HEK293 (cell line): ENCODE measurements around the gene TCP11.

ENCODE experiments used
- CTCF ChIP-seq: fragments of 450-650 bp; formaldehyde crosslinking; IDR thresholded peaks from 2 replicates; pipeline ENCODE4 v1.5.1; 2016; ENCODE audit warnings: missing biosample characterization, missing genetic modification characterization
- KLF17 ChIP-seq: fragments of 450-650 bp; formaldehyde crosslinking; IDR thresholded peaks from 2 replicates; pipeline ENCODE4 v1.5.1; 2016; ENCODE audit warnings: missing biosample characterization, missing genetic modification characterization
- MZF1 ChIP-seq: fragments of 450-650 bp; formaldehyde crosslinking; IDR thresholded peaks from 2 replicates; pipeline ENCODE4 v1.5.1; 2017; ENCODE audit warnings: missing biosample characterization, missing genetic modification characterization, borderline replicate concordance
- TCF7L2 ChIP-seq: IDR thresholded peaks from 2 replicates; pipeline ENCODE4 v1.6.1; 2011; ENCODE audit warnings: low read depth, mild to moderate bottlenecking, inconsistent platforms, low read length, moderate library complexity, borderline replicate concordance
- TRIM28 ChIP-seq: IDR thresholded peaks from 2 replicates; pipeline ENCODE4 v1.6.1; 2011; ENCODE audit warnings: low read length, control low read depth, borderline replicate concordance
- ZNF311 ChIP-seq: fragments of 450-650 bp; formaldehyde crosslinking; IDR thresholded peaks from 2 replicates; pipeline ENCODE4 v1.5.1; 2017; ENCODE audit warnings: missing biosample characterization, missing genetic modification characterization, borderline replicate concordance
- ZNF341 ChIP-seq: fragments of 450-650 bp; formaldehyde crosslinking; IDR thresholded peaks from 2 replicates; pipeline ENCODE4; 2016; ENCODE audit warnings: low read depth, missing biosample characterization, missing genetic modification characterization
- ZNF350 ChIP-seq: fragments of 450-650 bp; formaldehyde crosslinking; IDR thresholded peaks from 2 replicates; pipeline ENCODE4 v1.5.0; 2017; ENCODE audit warnings: missing biosample characterization, mild to moderate bottlenecking, missing genetic modification characterization
- ZNF501 ChIP-seq: fragments of 450-650 bp; formaldehyde crosslinking; IDR thresholded peaks from 2 replicates; pipeline ENCODE4 v1.5.1; 2016; ENCODE audit warnings: missing biosample characterization, missing genetic modification characterization
- ZNF610 ChIP-seq: fragments of 450-650 bp; formaldehyde crosslinking; IDR thresholded peaks from 2 replicates; pipeline ENCODE4 v1.5.1; 2016; ENCODE audit warnings: missing biosample characterization, missing genetic modification characterization, borderline replicate concordance
- ZNF660 ChIP-seq: fragments of 450-650 bp; IDR thresholded peaks from 2 replicates; pipeline ENCODE4 v1.5.1; 2018; ENCODE audit warnings: missing biosample characterization, mild to moderate bottlenecking, missing genetic modification characterization
- ZNF777 ChIP-seq: fragments of 450-650 bp; formaldehyde crosslinking; IDR thresholded peaks from 2 replicates; pipeline ENCODE4 v1.5.1; 2017; ENCODE audit warnings: missing biosample characterization, missing genetic modification characterization, borderline replicate concordance
- TF ChIP-seq, protein P1 (sequence below): fragments of 450-650 bp; formaldehyde crosslinking; conservative IDR thresholded peaks from 2 replicates; pipeline ENCODE4 v1.5.1; 2016; ENCODE audit warnings: low read depth, missing biosample characterization, missing genetic modification characterization
- TF ChIP-seq, protein P2 (sequence below): fragments of 450-650 bp; formaldehyde crosslinking; IDR thresholded peaks from 2 replicates; pipeline ENCODE4 v1.5.1; 2016; ENCODE audit warnings: missing biosample characterization, missing genetic modification characterization

DNA sequence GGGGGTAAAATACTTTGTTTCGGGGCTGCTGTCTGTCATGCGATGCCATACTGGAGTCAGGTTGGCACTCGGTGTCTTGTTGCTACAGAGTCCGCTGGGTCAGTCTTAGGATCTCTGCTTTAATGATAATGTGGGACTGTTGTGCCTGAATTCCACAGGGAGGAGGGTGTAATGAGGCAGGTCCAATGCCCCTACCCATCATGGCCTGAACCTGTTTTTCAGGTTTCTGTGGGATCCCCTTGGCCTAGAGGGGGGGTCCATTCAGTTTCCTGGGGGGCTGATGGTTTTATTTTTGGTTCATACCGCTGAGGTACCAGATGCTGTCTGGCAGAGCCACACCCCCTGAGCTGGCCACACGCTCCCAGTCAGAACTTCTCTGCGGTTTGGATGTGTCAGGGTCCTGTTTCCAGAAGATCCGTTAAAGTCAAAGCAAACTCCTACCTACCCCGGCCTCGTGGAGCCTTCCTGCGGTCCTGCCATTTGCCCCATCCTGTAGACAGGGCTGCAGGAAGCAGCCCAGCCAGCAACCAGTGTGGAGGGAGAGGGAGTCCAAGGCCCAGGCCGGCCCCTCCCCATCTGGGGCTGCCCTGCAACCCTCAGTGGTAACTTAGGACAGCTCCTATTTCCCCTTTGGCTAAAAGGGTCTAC is 69.7 kb downstream of the TCP11 start:
- no peak for TF ChIP-seq KLF17 (tag by site-specific recombination)
- no peak for TF ChIP-seq ZNF777 (tag by site-specific recombination)
- no peak for TF ChIP-seq TRIM28
- no peak for TF ChIP-seq TCF7L2
- TF ChIP-seq ZNF610 (tag by site-specific recombination) = no peak
- no peak for TF ChIP-seq CTCF (tag by site-specific recombination)
- TF ChIP-seq MZF1 (tag by site-specific recombination) = no peak
- no peak for TF ChIP-seq ZNF501 (tag by site-specific recombination)
- TF ChIP-seq, protein P1, sequence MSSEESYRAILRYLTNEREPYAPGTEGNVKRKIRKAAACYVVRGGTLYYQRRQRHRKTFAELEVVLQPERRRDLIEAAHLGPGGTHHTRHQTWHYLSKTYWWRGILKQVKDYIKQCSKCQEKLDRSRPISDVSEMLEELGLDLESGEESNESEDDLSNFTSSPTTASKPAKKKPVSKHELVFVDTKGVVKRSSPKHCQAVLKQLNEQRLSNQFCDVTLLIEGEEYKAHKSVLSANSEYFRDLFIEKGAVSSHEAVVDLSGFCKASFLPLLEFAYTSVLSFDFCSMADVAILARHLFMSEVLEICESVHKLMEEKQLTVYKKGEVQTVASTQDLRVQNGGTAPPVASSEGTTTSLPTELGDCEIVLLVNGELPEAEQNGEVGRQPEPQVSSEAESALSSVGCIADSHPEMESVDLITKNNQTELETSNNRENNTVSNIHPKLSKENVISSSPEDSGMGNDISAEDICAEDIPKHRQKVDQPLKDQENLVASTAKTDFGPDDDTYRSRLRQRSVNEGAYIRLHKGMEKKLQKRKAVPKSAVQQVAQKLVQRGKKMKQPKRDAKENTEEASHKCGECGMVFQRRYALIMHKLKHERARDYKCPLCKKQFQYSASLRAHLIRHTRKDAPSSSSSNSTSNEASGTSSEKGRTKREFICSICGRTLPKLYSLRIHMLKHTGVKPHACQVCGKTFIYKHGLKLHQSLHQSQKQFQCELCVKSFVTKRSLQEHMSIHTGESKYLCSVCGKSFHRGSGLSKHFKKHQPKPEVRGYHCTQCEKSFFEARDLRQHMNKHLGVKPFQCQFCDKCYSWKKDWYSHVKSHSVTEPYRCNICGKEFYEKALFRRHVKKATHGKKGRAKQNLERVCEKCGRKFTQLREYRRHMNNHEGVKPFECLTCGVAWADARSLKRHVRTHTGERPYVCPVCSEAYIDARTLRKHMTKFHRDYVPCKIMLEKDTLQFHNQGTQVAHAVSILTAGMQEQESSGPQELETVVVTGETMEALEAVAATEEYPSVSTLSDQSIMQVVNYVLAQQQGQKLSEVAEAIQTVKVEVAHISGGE = no peak
- TF ChIP-seq ZNF311 (tag by site-specific recombination) = no peak
- TF ChIP-seq ZNF341 (tag by site-specific recombination) = no peak
- no peak for TF ChIP-seq ZNF350 (tag by site-specific recombination)
- TF ChIP-seq, protein P2, sequence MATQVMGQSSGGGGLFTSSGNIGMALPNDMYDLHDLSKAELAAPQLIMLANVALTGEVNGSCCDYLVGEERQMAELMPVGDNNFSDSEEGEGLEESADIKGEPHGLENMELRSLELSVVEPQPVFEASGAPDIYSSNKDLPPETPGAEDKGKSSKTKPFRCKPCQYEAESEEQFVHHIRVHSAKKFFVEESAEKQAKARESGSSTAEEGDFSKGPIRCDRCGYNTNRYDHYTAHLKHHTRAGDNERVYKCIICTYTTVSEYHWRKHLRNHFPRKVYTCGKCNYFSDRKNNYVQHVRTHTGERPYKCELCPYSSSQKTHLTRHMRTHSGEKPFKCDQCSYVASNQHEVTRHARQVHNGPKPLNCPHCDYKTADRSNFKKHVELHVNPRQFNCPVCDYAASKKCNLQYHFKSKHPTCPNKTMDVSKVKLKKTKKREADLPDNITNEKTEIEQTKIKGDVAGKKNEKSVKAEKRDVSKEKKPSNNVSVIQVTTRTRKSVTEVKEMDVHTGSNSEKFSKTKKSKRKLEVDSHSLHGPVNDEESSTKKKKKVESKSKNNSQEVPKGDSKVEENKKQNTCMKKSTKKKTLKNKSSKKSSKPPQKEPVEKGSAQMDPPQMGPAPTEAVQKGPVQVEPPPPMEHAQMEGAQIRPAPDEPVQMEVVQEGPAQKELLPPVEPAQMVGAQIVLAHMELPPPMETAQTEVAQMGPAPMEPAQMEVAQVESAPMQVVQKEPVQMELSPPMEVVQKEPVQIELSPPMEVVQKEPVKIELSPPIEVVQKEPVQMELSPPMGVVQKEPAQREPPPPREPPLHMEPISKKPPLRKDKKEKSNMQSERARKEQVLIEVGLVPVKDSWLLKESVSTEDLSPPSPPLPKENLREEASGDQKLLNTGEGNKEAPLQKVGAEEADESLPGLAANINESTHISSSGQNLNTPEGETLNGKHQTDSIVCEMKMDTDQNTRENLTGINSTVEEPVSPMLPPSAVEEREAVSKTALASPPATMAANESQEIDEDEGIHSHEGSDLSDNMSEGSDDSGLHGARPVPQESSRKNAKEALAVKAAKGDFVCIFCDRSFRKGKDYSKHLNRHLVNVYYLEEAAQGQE (tag by site-specific recombination) = no peak
- TF ChIP-seq ZNF660 = no peak
